ENCODE measurements around the gene SPACA7.

Gene SPACA7

DNA sequence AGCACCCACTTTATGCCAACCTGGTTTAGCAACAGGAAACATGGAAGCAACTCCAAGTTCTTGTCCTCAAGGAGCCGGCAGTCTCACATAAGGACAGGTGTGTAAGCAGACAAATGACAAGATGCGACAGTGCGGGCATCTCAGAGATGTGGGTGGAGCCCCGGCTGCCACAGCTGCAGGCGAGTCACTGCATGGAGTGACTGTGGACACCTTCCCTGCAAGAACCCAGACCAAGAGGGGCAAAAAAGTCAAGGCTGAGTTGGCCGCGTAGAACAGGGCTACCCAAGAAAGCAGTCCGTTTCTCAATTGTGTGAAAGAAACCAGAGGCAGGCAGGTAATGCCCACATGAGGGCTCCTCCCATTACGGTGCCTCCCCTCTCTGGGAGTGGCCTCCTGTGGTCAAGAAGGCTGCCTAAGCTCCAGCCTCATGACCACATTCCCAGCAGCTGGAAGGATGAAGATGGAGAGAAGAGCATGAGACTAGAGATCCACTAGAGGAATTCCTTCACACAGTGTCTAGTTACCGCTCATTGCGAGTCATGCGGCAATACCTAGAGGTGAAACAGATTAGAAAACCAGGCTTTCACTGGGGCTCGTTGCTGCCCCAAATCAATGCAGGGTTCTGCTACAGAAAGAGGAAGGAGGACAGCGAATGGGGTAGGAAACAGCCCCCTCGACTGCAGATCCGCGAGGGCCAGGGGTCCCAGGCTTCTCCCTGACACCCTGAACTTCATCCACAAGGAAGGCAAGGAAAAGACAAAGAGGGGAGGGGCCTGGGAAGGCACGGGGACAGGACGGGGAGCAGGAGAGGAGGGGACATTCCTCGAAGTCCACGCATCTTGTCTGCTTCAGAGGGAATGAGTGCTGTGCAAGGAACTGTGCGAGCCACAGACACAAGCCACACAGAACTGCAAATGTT lies 80.2 kb downstream of the SPACA7 start:
- Histone ChIP-seq H3K36me3 (ENCODE audit: control insufficient read depth in 5 of 5, insufficient read depth in 5 of 5, low read length in 5 of 5) (no peaks in the 10 kb centered on the region), H3K4me3 (ENCODE audit: low read depth in 1 of 5, low read length in 5 of 5) (no peak overlapping the region), H3K27ac (ENCODE audit: low read depth, low read length) (no peak overlapping the region), H3K9ac (ENCODE audit: low read length in 5 of 5) (no peak overlapping the region), H3K4me1 (ENCODE audit: control insufficient read depth in 5 of 5, insufficient read depth in 5 of 5, low read length in 5 of 5) (no peaks in the 10 kb centered on the region), H3K9me3 (ENCODE audit: control insufficient read depth in 5 of 5, low read length in 5 of 5) (peaks cover 0 to 9% (median 6%) of the 10 kb centered on the region in 5 donors), H3K27me3 (ENCODE audit: control insufficient read depth in 5 of 5, insufficient read depth in 4 of 5, low read length in 5 of 5) (peaks cover 0 to 22% (median 11%) of the 10 kb centered on the region in 5 donors)

GRCh38 chr13:112457081-112457480 lies 80.9 kb downstream of the SPACA7 start:
- no peaks in the 10 kb centered on the region for H3K4me1 ChIP-seq (ENCODE audit: control insufficient read depth in 5 of 5, insufficient read depth in 5 of 5, low read length in 5 of 5)
- no peak overlapping the region for H3K9ac ChIP-seq (ENCODE audit: low read length in 5 of 5)
- H3K27ac ChIP-seq (ENCODE audit: low read depth, low read length): no peak overlapping the region
- H3K9me3 ChIP-seq (ENCODE audit: control insufficient read depth in 5 of 5, low read length in 5 of 5): peaks cover 0 to 9% (median 8%) of the 10 kb centered on the region in 5 donors
- H3K36me3 ChIP-seq (ENCODE audit: control insufficient read depth in 5 of 5, insufficient read depth in 5 of 5, low read length in 5 of 5): no peaks in the 10 kb centered on the region
- H3K4me3 ChIP-seq (ENCODE audit: low read depth in 1 of 5, low read length in 5 of 5): no peak overlapping the region
- H3K27me3 ChIP-seq (ENCODE audit: control insufficient read depth in 5 of 5, insufficient read depth in 4 of 5, low read length in 5 of 5): peaks cover 0 to 19% (median 11%) of the 10 kb centered on the region in 5 donors

DNA sequence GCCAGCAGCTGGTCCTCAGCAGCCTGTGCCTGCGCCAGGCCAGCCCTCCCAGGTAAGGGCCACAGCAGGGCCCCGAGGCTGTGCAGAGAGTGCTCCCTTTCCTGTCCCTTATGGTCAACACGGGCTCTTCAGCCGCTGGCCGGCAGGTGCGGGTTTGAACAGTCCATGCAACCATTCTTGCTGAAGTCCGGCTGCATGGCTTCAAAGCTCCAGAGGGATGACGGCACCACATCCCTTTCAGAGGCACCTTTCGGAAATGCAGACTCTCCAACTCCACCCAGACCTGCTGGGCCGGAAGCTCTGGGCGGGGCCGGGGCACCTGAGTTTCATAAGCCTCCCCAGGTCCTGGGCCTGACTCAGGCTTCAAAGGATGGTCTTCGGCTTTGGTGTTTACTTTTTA lies 81.3 kb downstream of the SPACA7 start:
- H3K27ac ChIP-seq (ENCODE audit: low read depth, low read length): no peak overlapping the region
- H3K27me3 ChIP-seq (ENCODE audit: control insufficient read depth in 5 of 5, insufficient read depth in 4 of 5, low read length in 5 of 5): peaks cover 0 to 19% (median 9%) of the 10 kb centered on the region in 5 donors
- no peaks in the 10 kb centered on the region for H3K36me3 ChIP-seq (ENCODE audit: control insufficient read depth in 5 of 5, insufficient read depth in 5 of 5, low read length in 5 of 5)
- H3K9ac ChIP-seq (ENCODE audit: low read length in 5 of 5): no peak overlapping the region
- no peak overlapping the region for H3K4me3 ChIP-seq (ENCODE audit: low read depth in 1 of 5, low read length in 5 of 5)
- peaks cover 0 to 9% (median 9%) of the 10 kb centered on the region in 5 donors for H3K9me3 ChIP-seq (ENCODE audit: control insufficient read depth in 5 of 5, low read length in 5 of 5)
- no peaks in the 10 kb centered on the region for H3K4me1 ChIP-seq (ENCODE audit: control insufficient read depth in 5 of 5, insufficient read depth in 5 of 5, low read length in 5 of 5)

DNA sequence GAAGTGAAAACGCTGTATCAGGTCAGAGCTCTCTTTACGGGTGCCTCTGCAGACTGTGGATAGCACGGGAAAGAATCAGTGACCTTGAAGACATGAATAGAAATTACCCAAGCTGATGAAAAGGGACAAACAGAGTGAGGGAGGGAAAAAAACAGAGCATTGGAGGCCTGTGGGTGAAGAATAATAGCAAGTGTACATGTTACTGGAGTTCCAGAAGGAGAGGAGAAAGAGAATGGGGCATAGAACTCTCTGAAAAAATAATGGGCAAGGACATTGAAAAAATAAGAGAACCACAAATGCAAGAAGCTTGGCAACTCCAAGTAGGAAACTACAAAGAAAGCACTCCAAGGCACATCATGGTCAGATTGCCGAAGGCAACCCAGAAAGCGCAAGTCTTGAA lies 86.3 kb downstream of the SPACA7 start:
- no peak overlapping the region for H3K9ac ChIP-seq (ENCODE audit: low read length in 5 of 5)
- H3K4me3 ChIP-seq (ENCODE audit: low read depth in 1 of 5, low read length in 5 of 5): no peak overlapping the region
- peaks cover 0 to 9% (median 4%) of the 10 kb centered on the region in 5 donors for H3K9me3 ChIP-seq (ENCODE audit: control insufficient read depth in 5 of 5, low read length in 5 of 5)
- no peaks in the 10 kb centered on the region for H3K4me1 ChIP-seq (ENCODE audit: control insufficient read depth in 5 of 5, insufficient read depth in 5 of 5, low read length in 5 of 5)
- H3K27me3 ChIP-seq (ENCODE audit: control insufficient read depth in 5 of 5, insufficient read depth in 4 of 5, low read length in 5 of 5): peaks cover 0 to 11% (median 5%) of the 10 kb centered on the region in 5 donors
- no peaks in the 10 kb centered on the region for H3K36me3 ChIP-seq (ENCODE audit: control insufficient read depth in 5 of 5, insufficient read depth in 5 of 5, low read length in 5 of 5)
- no peak overlapping the region for H3K27ac ChIP-seq (ENCODE audit: low read depth, low read length)

DNA sequence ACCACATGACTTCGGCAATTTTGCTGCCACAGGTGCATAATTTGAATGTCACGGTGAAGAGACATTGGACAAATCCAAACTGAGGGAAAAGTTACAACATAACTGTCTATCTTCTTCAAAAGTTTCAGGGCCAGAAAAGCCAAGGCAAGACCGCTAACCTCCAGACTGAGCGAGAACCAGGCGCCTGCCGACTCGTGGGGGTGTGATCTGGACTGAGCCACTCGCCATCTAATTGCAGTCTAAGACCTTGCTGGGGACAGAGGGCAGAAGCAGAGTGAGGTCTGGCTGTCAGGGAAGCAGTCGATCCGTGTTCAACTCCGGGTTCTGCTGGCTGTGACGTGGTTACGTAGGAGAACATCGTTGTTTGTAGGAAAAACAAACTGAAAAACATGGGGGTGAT lies 88.6 kb downstream of the SPACA7 start:
- Histone ChIP-seq H3K4me3 (ENCODE audit: low read depth in 1 of 5, low read length in 5 of 5) (no peak overlapping the region), H3K4me1 (ENCODE audit: control insufficient read depth in 5 of 5, insufficient read depth in 5 of 5, low read length in 5 of 5) (no peaks in the 10 kb centered on the region), H3K9me3 (ENCODE audit: control insufficient read depth in 5 of 5, low read length in 5 of 5) (peaks cover 0 to 6% (median 2%) of the 10 kb centered on the region in 5 donors), H3K9ac (ENCODE audit: low read length in 5 of 5) (no peak overlapping the region), H3K36me3 (ENCODE audit: control insufficient read depth in 5 of 5, insufficient read depth in 5 of 5, low read length in 5 of 5) (no peaks in the 10 kb centered on the region), H3K27ac (ENCODE audit: low read depth, low read length) (no peak overlapping the region), H3K27me3 (ENCODE audit: control insufficient read depth in 5 of 5, insufficient read depth in 4 of 5, low read length in 5 of 5) (peaks cover 0 to 11% (median 5%) of the 10 kb centered on the region in 5 donors)

- Histone ChIP-seq H3K4me1 (ENCODE audit: control insufficient read depth in 5 of 5, insufficient read depth in 5 of 5, low read length in 5 of 5) (no peaks in the 10 kb centered on the region), H3K27me3 (ENCODE audit: control insufficient read depth in 5 of 5, insufficient read depth in 4 of 5, low read length in 5 of 5) (peaks cover 0 to 11% (median 5%) of the 10 kb centered on the region in 5 donors), H3K27ac (ENCODE audit: low read depth, low read length) (no peak overlapping the region), H3K9me3 (ENCODE audit: control insufficient read depth in 5 of 5, low read length in 5 of 5) (peaks cover 0 to 6% (median 0%) of the 10 kb centered on the region in 5 donors), H3K36me3 (ENCODE audit: control insufficient read depth in 5 of 5, insufficient read depth in 5 of 5, low read length in 5 of 5) (no peaks in the 10 kb centered on the region), H3K4me3 (ENCODE audit: low read depth in 1 of 5, low read length in 5 of 5) (no peak overlapping the region), H3K9ac (ENCODE audit: low read length in 5 of 5) (no peak overlapping the region)
Measured at GRCh38 chr13:112465251-112466131, 89.3 kb downstream of the SPACA7 start.

DNA sequence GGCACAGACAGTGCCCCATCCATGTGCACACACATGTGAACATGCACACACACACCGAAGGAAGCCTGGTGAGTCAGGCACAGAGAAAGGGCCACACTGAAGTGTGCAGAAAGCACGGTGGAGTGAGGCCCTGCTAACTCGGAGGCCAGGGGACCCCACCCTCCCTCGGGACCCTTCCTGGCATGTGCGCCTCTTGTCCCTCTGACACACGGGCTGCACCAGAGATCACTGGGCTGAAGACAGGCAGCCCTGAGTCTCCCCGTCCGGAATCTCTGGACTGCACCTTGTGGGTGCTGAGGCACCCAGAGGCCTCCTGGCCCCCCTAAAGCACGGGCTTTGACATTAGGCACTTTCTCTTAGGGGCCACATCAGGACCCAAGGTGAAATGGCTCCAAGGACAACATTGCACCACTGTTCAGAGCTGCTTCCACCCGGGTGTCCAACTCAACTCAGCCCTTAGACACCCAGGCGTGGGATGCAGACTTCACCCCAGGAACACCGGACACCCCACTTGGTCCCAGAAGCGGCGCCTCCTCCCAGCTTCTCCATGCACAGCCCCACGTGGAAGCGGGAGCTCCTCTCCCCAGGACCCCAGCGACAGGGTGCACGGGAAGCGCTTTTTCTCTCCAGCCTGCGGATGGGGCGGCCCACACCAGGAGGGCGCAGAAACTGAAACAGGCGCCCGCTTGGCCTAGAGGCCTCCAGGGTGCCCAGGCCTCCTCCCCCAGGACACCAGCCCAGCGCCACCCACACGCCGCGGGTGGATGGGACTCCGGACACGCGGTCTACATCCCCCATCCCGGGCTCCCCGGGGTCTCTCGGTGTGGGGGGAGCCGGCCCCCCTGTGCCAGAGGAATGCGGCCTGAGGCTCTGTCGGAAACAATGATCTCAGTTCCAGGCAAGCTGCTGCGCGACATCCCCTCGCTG lies 90.2 kb downstream of the SPACA7 start:
- Histone ChIP-seq H3K4me3 (ENCODE audit: low read depth in 1 of 5, low read length in 5 of 5) (no peak overlapping the region), H3K4me1 (ENCODE audit: control insufficient read depth in 5 of 5, insufficient read depth in 5 of 5, low read length in 5 of 5) (no peaks in the 10 kb centered on the region), H3K36me3 (ENCODE audit: control insufficient read depth in 5 of 5, insufficient read depth in 5 of 5, low read length in 5 of 5) (no peaks in the 10 kb centered on the region), H3K27me3 (ENCODE audit: control insufficient read depth in 5 of 5, insufficient read depth in 4 of 5, low read length in 5 of 5) (peaks cover 0 to 5% (median 5%) of the 10 kb centered on the region in 5 donors), H3K9ac (ENCODE audit: low read length in 5 of 5) (no peak overlapping the region), H3K9me3 (ENCODE audit: control insufficient read depth in 5 of 5, low read length in 5 of 5) (peaks cover 0 to 6% (median 0%) of the 10 kb centered on the region in 5 donors), H3K27ac (ENCODE audit: low read depth, low read length) (no peak overlapping the region)

GRCh38 chr13:112467236-112467635 lies 91.1 kb downstream of the SPACA7 start:
- H3K36me3 ChIP-seq (ENCODE audit: control insufficient read depth in 5 of 5, insufficient read depth in 5 of 5, low read length in 5 of 5): no peaks in the 10 kb centered on the region
- H3K27me3 ChIP-seq (ENCODE audit: control insufficient read depth in 5 of 5, insufficient read depth in 4 of 5, low read length in 5 of 5): peaks cover 0 to 5% (median 5%) of the 10 kb centered on the region in 5 donors
- no peak overlapping the region for H3K9ac ChIP-seq (ENCODE audit: low read length in 5 of 5)
- no peaks in the 10 kb centered on the region for H3K4me1 ChIP-seq (ENCODE audit: control insufficient read depth in 5 of 5, insufficient read depth in 5 of 5, low read length in 5 of 5)
- no peak overlapping the region for H3K27ac ChIP-seq (ENCODE audit: low read depth, low read length)
- H3K9me3 ChIP-seq (ENCODE audit: control insufficient read depth in 5 of 5, low read length in 5 of 5): peaks cover 0 to 4% (median 0%) of the 10 kb centered on the region in 5 donors
- no peak overlapping the region for H3K4me3 ChIP-seq (ENCODE audit: low read depth in 1 of 5, low read length in 5 of 5)

DNA sequence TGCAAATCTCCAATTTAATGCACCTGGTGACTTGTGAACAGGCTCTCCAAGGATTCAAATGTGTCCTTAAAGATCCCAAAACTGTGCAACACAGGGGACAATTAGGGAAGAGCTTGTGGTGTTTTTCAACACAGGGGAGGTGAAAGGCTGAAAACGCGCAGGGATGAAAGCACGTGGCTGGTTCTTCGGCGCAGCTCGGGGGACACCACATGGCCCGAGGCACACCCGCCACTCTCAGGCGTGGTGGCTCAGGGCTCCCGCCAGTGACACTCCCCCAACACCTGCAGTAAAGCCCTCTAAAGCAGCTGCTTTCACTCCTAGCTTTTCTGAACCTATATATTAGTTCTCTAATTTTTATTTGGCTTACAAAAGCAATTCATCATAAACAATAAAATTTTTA lies 91.9 kb downstream of the SPACA7 start:
- H3K27me3 ChIP-seq (ENCODE audit: control insufficient read depth in 5 of 5, insufficient read depth in 4 of 5, low read length in 5 of 5): peaks cover 0 to 5% (median 5%) of the 10 kb centered on the region in 5 donors
- no peak overlapping the region for H3K27ac ChIP-seq (ENCODE audit: low read depth, low read length)
- no peaks in the 10 kb centered on the region for H3K4me1 ChIP-seq (ENCODE audit: control insufficient read depth in 5 of 5, insufficient read depth in 5 of 5, low read length in 5 of 5)
- peaks cover 0 to 2% (median 0%) of the 10 kb centered on the region in 5 donors for H3K9me3 ChIP-seq (ENCODE audit: control insufficient read depth in 5 of 5, low read length in 5 of 5)
- H3K4me3 ChIP-seq (ENCODE audit: low read depth in 1 of 5, low read length in 5 of 5): no peak overlapping the region
- H3K9ac ChIP-seq (ENCODE audit: low read length in 5 of 5): no peak overlapping the region
- no peaks in the 10 kb centered on the region for H3K36me3 ChIP-seq (ENCODE audit: control insufficient read depth in 5 of 5, insufficient read depth in 5 of 5, low read length in 5 of 5)

Measured in subcutaneous abdominal adipose tissue (tissue), 5 donors.